ENCODE data around the gene TPT1. TPM values are rescaled to one million over a fixed set of nuclear protein-coding genes. Genes with fewer than 3 reads are reported as not detected.

TPT1 gene
- total and polyA plus RNA-seq, 2 of the 13 experiments (the other 11 are each of a cell fraction or from before 2014, with no cell fraction given), result 2,953 to 3,594 TPM

GRCh38 chr13:45340422-45341033 is 455 bp downstream of the TPT1 start (continued):
- TF ChIP-seq ZNF709 (CRISPR knock-in tag; IDR thresholded peaks at IDR 0.05) (0 out of 2 replicates have a peak, but pooled peaks have one; percentile 18), ZNF572 (CRISPR knock-in tag; IDR thresholded peaks at IDR 0.05) (no peak), TBL1XR1 (IDR thresholded peaks at IDR 0.05; ENCODE audit: borderline replicate concordance, low read length, partially characterized antibody) (peak; percentile 12), ZNF251 (CRISPR knock-in tag; IDR thresholded peaks at IDR 0.05) (no peak), ZBTB43 (CRISPR knock-in tag; conservative IDR thresholded peaks at IDR 0.05) (0 out of 2 replicates have a peak, but pooled peaks have one; percentile 37), CHD2 (IDR thresholded peaks at IDR 0.05; ENCODE audit: low read depth, low read length) (no peak), NFIC (IDR thresholded peaks at IDR 0.05; ENCODE audit: low read length) (peak; percentile 36; the same call in 1 of the 2 replicates), SNRNP70 (IDR thresholded peaks at IDR 0.05; ENCODE audit: low read depth, low read length) (no peak), XRCC5 (optimal IDR thresholded peaks at IDR 0.05; ENCODE audit: low read length) (peak; percentile 83), ELF3 (CRISPR knock-in tag; IDR thresholded peaks at IDR 0.05) (peak; percentile 54), SP5 (CRISPR knock-in tag; IDR thresholded peaks at IDR 0.05; ENCODE audit: borderline replicate concordance, low read depth) (peak; percentile 68; the same call in 1 of the 2 replicates), GABPA (IDR thresholded peaks at IDR 0.05; ENCODE audit: low read depth, low read length) (peak; percentile 19; the same call in 1 of the 2 replicates), GABPA (CRISPR knock-in tag; IDR thresholded peaks at IDR 0.05; ENCODE audit: low read depth) (peak; percentile 57), HDAC6 (IDR thresholded peaks at IDR 0.05; ENCODE audit: low read depth, low read length) (no peak), ZNF776 (CRISPR knock-in tag; IDR thresholded peaks at IDR 0.05) (no peak), ZNF614 (CRISPR knock-in tag; IDR thresholded peaks at IDR 0.05; ENCODE audit: borderline replicate concordance) (0 out of 2 replicates have a peak, but pooled peaks have one; percentile 17), AGO1 (IDR thresholded peaks at IDR 0.05; ENCODE audit: low read depth, low read length, poor library complexity, severe bottlenecking) (peak; percentile 72), SIX1 (CRISPR knock-in tag; IDR thresholded peaks at IDR 0.05; ENCODE audit: borderline replicate concordance) (peak; percentile 54; the same call in 1 of the 2 replicates), TMF1 (CRISPR knock-in tag; IDR thresholded peaks at IDR 0.05; ENCODE audit: low read depth) (0 out of 2 replicates have a peak, but pooled peaks have one; percentile 21), AKAP8 (CRISPR knock-in tag; IDR thresholded peaks at IDR 0.05) (peak; percentile 84), NCOA1 (CRISPR knock-in tag; IDR thresholded peaks at IDR 0.05) (0 out of 2 replicates have a peak, but pooled peaks have one; percentile 38)
- TF ChIP-seq, protein P1, sequence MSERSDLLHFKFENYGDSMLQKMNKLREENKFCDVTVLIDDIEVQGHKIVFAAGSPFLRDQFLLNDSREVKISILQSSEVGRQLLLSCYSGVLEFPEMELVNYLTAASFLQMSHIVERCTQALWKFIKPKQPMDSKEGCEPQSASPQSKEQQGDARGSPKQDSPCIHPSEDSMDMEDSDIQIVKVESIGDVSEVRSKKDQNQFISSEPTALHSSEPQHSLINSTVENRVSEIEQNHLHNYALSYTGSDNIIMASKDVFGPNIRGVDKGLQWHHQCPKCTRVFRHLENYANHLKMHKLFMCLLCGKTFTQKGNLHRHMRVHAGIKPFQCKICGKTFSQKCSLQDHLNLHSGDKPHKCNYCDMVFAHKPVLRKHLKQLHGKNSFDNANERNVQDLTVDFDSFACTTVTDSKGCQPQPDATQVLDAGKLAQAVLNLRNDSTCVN (CRISPR knock-in tag; IDR thresholded peaks at IDR 0.05; ENCODE audit: borderline replicate concordance), result peak; percentile 79
- TF ChIP-seq, protein P2, sequence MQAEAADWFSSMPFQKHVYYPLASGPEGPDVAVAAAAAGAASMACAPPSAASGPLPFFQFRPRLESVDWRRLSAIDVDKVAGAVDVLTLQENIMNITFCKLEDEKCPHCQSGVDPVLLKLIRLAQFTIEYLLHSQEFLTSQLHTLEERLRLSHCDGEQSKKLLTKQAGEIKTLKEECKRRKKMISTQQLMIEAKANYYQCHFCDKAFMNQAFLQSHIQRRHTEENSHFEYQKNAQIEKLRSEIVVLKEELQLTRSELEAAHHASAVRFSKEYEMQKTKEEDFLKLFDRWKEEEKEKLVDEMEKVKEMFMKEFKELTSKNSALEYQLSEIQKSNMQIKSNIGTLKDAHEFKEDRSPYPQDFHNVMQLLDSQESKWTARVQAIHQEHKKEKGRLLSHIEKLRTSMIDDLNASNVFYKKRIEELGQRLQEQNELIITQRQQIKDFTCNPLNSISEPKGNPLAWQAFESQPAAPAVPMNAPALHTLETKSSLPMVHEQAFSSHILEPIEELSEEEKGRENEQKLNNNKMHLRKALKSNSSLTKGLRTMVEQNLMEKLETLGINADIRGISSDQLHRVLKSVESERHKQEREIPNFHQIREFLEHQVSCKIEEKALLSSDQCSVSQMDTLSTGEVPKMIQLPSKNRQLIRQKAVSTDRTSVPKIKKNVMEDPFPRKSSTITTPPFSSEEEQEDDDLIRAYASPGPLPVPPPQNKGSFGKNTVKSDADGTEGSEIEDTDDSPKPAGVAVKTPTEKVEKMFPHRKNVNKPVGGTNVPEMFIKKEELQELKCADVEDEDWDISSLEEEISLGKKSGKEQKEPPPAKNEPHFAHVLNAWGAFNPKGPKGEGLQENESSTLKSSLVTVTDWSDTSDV (CRISPR knock-in tag; IDR thresholded peaks at IDR 0.05), result no peak
- TF ChIP-seq, protein P3, sequence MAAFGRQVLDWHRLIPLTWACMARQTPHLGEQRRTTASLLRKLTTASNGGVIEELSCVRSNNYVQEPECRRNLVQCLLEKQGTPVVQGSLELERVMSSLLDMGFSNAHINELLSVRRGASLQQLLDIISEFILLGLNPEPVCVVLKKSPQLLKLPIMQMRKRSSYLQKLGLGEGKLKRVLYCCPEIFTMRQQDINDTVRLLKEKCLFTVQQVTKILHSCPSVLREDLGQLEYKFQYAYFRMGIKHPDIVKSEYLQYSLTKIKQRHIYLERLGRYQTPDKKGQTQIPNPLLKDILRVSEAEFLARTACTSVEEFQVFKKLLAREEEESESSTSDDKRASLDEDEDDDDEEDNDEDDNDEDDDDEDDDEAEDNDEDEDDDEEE (CRISPR knock-in tag; IDR thresholded peaks at IDR 0.05), result no peak

Measured in HepG2 (cell line).